Tibial artery (tissue), 4 donors: Measurements from ENCODE around the gene ZNF681.
"Not testable (repeated sequence)": the region's sequence is repeated elsewhere in the genome, so short reads cannot be mapped to it uniquely, and the experiment has no call there.

ENCODE experiments used
- DNase-seq, 2 donors: peaks; one replicate each; pipeline ENCODE4 v3.0.0-alpha.2; 2019
- H3K27ac ChIP-seq, 2 donors: fragments of 200-600 bp; sonication (generic) in 1 of 2; 1 replicate in 1 of 2; 2 replicates in 1 of 2; pipeline ENCODE4 v1.5.1; 2018 to 2019; ENCODE audit warnings: mild to moderate bottlenecking in 1 of 2
- H3K27me3 ChIP-seq, 2 donors: fragments of 200-600 bp; sonication (generic) in 1 of 2; one replicate each; pipeline versions ENCODE4 v1.5.1 to v1.6.0; 2016 to 2019
- H3K36me3 ChIP-seq, 3 donors: fragments of 200-600 bp; sonication (generic) in 2 of 3; one replicate each; pipeline ENCODE4 v1.5.1; 2016 to 2019; ENCODE audit warnings: mild to moderate bottlenecking in 2 of 3
- H3K4me1 ChIP-seq, 4 donors: fragments of 200-600 bp; sonication (generic) in 2 of 4; 1 replicate in 3 of 4; 2 replicates in 1 of 4; pipeline ENCODE4 v1.5.1; 2016 to 2019
- H3K4me3 ChIP-seq, 2 donors: fragments of 200-600 bp; sonication (generic) in 1 of 2; 1 replicate in 1 of 2; 2 replicates in 1 of 2; pipeline ENCODE4 v1.5.1; 2018 to 2019; ENCODE audit warnings: mild to moderate bottlenecking in 2 of 2
- H3K9me3 ChIP-seq, 3 donors: fragments of 200-600 bp; sonication (generic) in 1 of 3; one replicate each; pipeline ENCODE4 v1.5.1; 2016 to 2019
- intact Hi-C: fragments of 100-400 bp; cut with DNase I; formaldehyde crosslinking; loops from one replicate; pipeline ENCODE4 v1.15.0; 2023; ENCODE audit warnings: low total_unique reads
- TF ChIP-seq, protein P1 (sequence below), 2 experiments: fragments of 200-600 bp in 1 of 2; fragments of 450-650 bp in 1 of 2; IDR thresholded peaks; one replicate each; pipeline ENCODE4 v1.5.1; 2017 to 2019; ENCODE audit warnings: antibody characterized with exemption in 2 of 2, mild to moderate bottlenecking in 1 of 2, moderate library complexity in 1 of 2

Gene ZNF681

DNA sequence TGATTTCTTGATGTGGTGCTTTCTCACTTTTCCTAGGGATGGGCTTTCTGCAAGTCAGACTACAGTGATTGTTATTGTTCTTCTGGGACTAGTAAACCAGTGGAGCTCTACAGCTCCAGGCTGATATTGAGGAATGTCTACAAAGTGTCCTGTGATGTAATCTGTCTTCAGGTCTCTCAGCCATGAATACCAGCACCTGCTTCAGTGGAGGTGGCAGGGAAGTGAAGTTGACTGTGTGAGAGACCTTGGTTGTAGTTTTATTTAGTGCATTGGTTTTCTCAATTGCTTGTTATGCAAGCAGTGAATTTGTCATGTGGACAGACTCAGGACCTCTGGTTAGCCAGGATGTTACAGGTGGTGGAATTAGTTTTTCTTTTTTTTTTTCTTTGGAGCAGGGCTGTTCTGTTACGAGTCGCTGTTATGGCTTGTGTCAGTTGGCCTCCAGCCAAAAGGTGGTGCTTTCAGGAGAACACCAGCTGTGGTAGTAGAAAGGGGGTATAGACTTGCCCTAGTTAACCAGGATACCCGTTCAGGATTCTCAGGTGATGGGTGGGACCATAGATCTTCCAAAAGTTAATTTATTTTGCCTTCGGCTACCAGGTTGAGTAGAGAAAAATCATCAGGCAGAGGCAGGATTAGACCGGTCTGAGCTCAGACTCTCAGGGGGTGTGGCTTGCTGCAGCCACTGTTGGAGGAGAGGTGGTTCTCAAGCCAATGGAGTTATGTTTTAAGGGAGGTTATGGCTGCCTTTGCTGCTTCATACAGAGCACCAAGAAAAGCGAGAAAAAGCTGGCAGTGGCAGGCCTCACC is 59.8 kb downstream of the ZNF681 start:
- no peak overlapping the region for H3K4me3 ChIP-seq
- DNase-seq = no peak

DNA sequence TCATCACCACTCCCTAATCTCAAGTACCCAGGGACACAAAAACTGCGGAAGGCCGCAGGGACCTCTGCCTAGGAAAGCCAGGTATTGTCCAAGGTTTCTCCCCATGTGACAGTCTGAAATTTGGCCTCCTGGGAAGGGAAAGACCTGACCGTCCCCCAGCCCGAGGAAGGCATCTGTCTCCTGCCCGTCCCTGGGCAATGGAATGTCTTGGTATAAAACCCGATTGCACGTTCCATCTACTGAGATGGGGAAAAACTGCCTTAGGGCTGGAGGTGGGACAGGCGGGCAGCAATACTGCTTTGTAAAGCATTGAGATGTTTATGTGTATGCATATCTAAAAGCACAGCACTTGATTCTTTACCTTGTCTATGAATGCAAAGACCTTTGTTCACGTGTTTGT is 65.8 kb downstream of the ZNF681 start:
- DNase-seq, H3K9me3 ChIP-seq, H3K4me3 ChIP-seq, H3K27me3 ChIP-seq, intact Hi-C loops, H3K4me1 ChIP-seq, H3K27ac ChIP-seq, H3K36me3 ChIP-seq: not testable (repeated sequence)

More for the DNA sequence above, 59.8 kb downstream of the ZNF681 start:
- Histone ChIP-seq H3K9me3 (no peaks in the 10 kb centered on the region), H3K4me1 (no peaks in the 10 kb centered on the region), H3K27me3 (no peaks in the 10 kb centered on the region), H3K27ac (no peak overlapping the region), H3K36me3 (no peaks in the 10 kb centered on the region)
- TF ChIP-seq, protein P1, sequence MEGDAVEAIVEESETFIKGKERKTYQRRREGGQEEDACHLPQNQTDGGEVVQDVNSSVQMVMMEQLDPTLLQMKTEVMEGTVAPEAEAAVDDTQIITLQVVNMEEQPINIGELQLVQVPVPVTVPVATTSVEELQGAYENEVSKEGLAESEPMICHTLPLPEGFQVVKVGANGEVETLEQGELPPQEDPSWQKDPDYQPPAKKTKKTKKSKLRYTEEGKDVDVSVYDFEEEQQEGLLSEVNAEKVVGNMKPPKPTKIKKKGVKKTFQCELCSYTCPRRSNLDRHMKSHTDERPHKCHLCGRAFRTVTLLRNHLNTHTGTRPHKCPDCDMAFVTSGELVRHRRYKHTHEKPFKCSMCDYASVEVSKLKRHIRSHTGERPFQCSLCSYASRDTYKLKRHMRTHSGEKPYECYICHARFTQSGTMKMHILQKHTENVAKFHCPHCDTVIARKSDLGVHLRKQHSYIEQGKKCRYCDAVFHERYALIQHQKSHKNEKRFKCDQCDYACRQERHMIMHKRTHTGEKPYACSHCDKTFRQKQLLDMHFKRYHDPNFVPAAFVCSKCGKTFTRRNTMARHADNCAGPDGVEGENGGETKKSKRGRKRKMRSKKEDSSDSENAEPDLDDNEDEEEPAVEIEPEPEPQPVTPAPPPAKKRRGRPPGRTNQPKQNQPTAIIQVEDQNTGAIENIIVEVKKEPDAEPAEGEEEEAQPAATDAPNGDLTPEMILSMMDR (IDR thresholded peaks at IDR 0.05) = no peak
- intact Hi-C loops = no loop called here
